ENCODE results near the gene CEMIP. TPM values are rescaled to one million over a fixed set of nuclear protein-coding genes. Genes with fewer than 3 reads are reported as not detected.

The CEMIP gene
- total and polyA plus RNA-seq, 10 of the 15 experiments (the other 5 are each of a cell fraction or from before 2014, with no cell fraction given), result 0.01 to 0.44 (median 0.16) TPM; not detected in 6

- no peak for DNase-seq (ENCODE audit: low read depth, low spot score)
- Histone ChIP-seq H3K9me3 (replicated peaks; ENCODE audit: control insufficient read depth, insufficient read depth, low read length) (no peaks in the 10 kb centered on the region), H3K4me1 (ENCODE audit: control insufficient read depth, insufficient read depth, low read length) (peaks cover 5% of the 10 kb centered on the region; the same call in 1 of the 2 replicates), H3K9ac (ENCODE audit: control insufficient read depth, insufficient read depth, low read length) (no peak overlapping the region), H3K27ac (ENCODE audit: control insufficient read depth, insufficient read depth) (no peak overlapping the region), H2AFZ (ENCODE audit: control insufficient read depth, low read depth, low read length) (no peak overlapping the region), H3K4me3 (no peak overlapping the region), H3K79me2 (ENCODE audit: control insufficient read depth, insufficient read depth, low read length) (no peaks in the 10 kb centered on the region), H3K4me2 (ENCODE audit: control insufficient read depth, insufficient read depth) (no peak overlapping the region), H3K36me3 (ENCODE audit: control insufficient read depth in 2 of 2, insufficient read depth in 2 of 2, low read length in 1 of 2) (no peaks in the 10 kb centered on the region), H3K27me3 (replicated peaks in 1 of 2; ENCODE audit: control insufficient read depth in 2 of 2, insufficient read depth in 2 of 2, low read length in 1 of 2) (no peaks in the 10 kb centered on the region; a peak in 1 of 4 replicates), H4K20me1 (ENCODE audit: control insufficient read depth, insufficient read depth) (no peaks in the 10 kb centered on the region)
- BruUV-seq (replicated peaks), result no TSS peak
- WGBS (ENCODE audit: insufficient coverage, insufficient replicate concordance, low lambda C conversion rate, missing lambda C conversion rate), result 18% methylated on average over 3 of the region's 3 CpGs
- in situ Hi-C loops (cut with MboI), result no loop called here
- ChIA-PET POLR2A (no interaction called here), SMC1A (ENCODE audit: uncharacterized antibody, unreplicated experiment) (no interaction called here), CTCF (no interaction called here), RAD21 (ENCODE audit: unreplicated experiment) (no interaction called here)
- FAIRE-seq, result no peak
- ATAC-seq, result no peak
- intact Hi-C loops (cut with micrococcal nuclease; ENCODE audit: unreplicated experiment), result no loop called here
- no peak for TF ChIP-seq E2F8 (IDR thresholded peaks at IDR 0.05; ENCODE audit: low read depth, partially characterized antibody)
- TF ChIP-seq FOXM1 (IDR thresholded peaks at IDR 0.05; ENCODE audit: low read depth, low read length), result no peak
- no peak for TF ChIP-seq RBBP5 (conservative IDR thresholded peaks at IDR 0.05)
- TF ChIP-seq IRF4 (IDR thresholded peaks at IDR 0.05; ENCODE audit: low read depth, low read length), result no peak
- TF ChIP-seq ZNF592 (IDR thresholded peaks at IDR 0.05), result no peak
- TF ChIP-seq MYC (IDR thresholded peaks at IDR 0.05; ENCODE audit: insufficient read depth, insufficient read length, insufficient replicate concordance, low read length, severe bottlenecking), result no peak
- no peak for TF ChIP-seq EP300 (IDR thresholded peaks at IDR 0.05; ENCODE audit: borderline replicate concordance in 1 of 2, control insufficient read depth in 1 of 2, low read depth in 2 of 2, low read length in 2 of 2)
- TF ChIP-seq RELB (IDR thresholded peaks at IDR 0.05; ENCODE audit: low read depth), result no peak
- TF ChIP-seq IKZF1 (conservative IDR thresholded peaks at IDR 0.05), result no peak
- TF ChIP-seq SMC3 (IDR thresholded peaks at IDR 0.05; ENCODE audit: borderline replicate concordance, low read length), result no peak
- TF ChIP-seq, protein P1, sequence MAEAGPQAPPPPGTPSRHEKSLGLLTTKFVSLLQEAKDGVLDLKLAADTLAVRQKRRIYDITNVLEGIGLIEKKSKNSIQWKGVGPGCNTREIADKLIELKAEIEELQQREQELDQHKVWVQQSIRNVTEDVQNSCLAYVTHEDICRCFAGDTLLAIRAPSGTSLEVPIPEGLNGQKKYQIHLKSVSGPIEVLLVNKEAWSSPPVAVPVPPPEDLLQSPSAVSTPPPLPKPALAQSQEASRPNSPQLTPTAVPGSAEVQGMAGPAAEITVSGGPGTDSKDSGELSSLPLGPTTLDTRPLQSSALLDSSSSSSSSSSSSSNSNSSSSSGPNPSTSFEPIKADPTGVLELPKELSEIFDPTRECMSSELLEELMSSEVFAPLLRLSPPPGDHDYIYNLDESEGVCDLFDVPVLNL (IDR thresholded peaks at IDR 0.05; ENCODE audit: low read depth, low read length), result no peak
- no peak for TF ChIP-seq CEBPB (IDR thresholded peaks at IDR 0.05; ENCODE audit: borderline replicate concordance in 1 of 2, low read depth in 2 of 2, low read length in 2 of 2)
- TF ChIP-seq POLR2AphosphoS5 (IDR thresholded peaks at IDR 0.05; ENCODE audit: low read length), result no peak
Observed at GRCh38 chr15:80915472-80915871, 136.3 kb downstream of the CEMIP start.

Measured in GM12878 (cell line).